Nephron (organoid): ENCODE measurements around the gene GGT1.

Experiments
- H3K27ac Mint-ChIP-seq, 3 experiments: 2 replicates each; pipeline ENCODE4 v1.8.0; 2020; ENCODE audit warnings: mixed read lengths in 3 of 3, mild to moderate bottlenecking in 2 of 3, moderate library complexity in 1 of 3
- H3K27me3 Mint-ChIP-seq: 2 replicates; pipeline ENCODE4 v1.8.0; 2021; ENCODE audit warnings: low read depth, mild to moderate bottlenecking, moderate library complexity, mixed read lengths
- H3K36me3 Mint-ChIP-seq: 2 replicates; pipeline ENCODE4 v1.8.0; 2020; ENCODE audit warnings: low read depth, mixed read lengths
- H3K4me1 Mint-ChIP-seq: 2 replicates; pipeline ENCODE4 v1.8.0; 2020; ENCODE audit warnings: mixed read lengths
- H3K4me3 Mint-ChIP-seq, 3 experiments: 2 replicates each; pipeline ENCODE4 v1.8.0; 2020; ENCODE audit warnings: mild to moderate bottlenecking in 3 of 3, mixed read lengths in 3 of 3, moderate library complexity in 2 of 3
- H3K9me3 Mint-ChIP-seq: 2 replicates; pipeline ENCODE4 v1.8.0; 2020; ENCODE audit warnings: mixed read lengths
- CTCF ChIP-seq, 3 experiments: fragments of 200-600 bp; sonication (generic); IDR thresholded peaks; one replicate each; pipeline ENCODE4 v1.5.0; 2021; ENCODE audit warnings: antibody characterized with exemption in 3 of 3; ENCODE audit not compliant: unreplicated experiment in 3 of 3

The GGT1 gene

GRCh38 chr22:24563246-24563645 is 39.7 kb upstream of the GGT1 start:
- Mint-ChIP-seq H3K4me1 (peaks cover 26% of the 10 kb centered on the region), H3K9me3 (no peaks in the 10 kb centered on the region), H3K27me3 (no peaks in the 10 kb centered on the region), H3K27ac (no peak overlapping the region), H3K36me3 (peaks cover 37% of the 10 kb centered on the region), H3K4me3 (no peak overlapping the region)
- no peak for TF ChIP-seq CTCF (IDR thresholded peaks at IDR 0.05; ENCODE audit: unreplicated experiment in 3 of 3)

GRCh38 chr22:24564376-24565058 is 38.5 kb upstream of the GGT1 start:
- Mint-ChIP-seq H3K4me3 (no peak overlapping the region), H3K27ac (peak overlapping the region in 2 of 3 experiments; percentile 54 to 61), H3K27me3 (no peaks in the 10 kb centered on the region), H3K9me3 (no peaks in the 10 kb centered on the region), H3K4me1 (peaks cover 25% of the 10 kb centered on the region), H3K36me3 (peaks cover 38% of the 10 kb centered on the region)
- TF ChIP-seq CTCF (IDR thresholded peaks at IDR 0.05; ENCODE audit: unreplicated experiment in 3 of 3): no peak

GRCh38 chr22:24565077-24565476 is 37.9 kb upstream of the GGT1 start:
- no peak overlapping the region for H3K4me3 Mint-ChIP-seq
- no peaks in the 10 kb centered on the region for H3K9me3 Mint-ChIP-seq
- peak overlapping the region in 1 of 3 experiments; percentile 22 for H3K27ac Mint-ChIP-seq
- peaks cover 38% of the 10 kb centered on the region for H3K36me3 Mint-ChIP-seq
- H3K27me3 Mint-ChIP-seq: no peaks in the 10 kb centered on the region
- H3K4me1 Mint-ChIP-seq: peaks cover 22% of the 10 kb centered on the region
- no peak for TF ChIP-seq CTCF (IDR thresholded peaks at IDR 0.05; ENCODE audit: unreplicated experiment in 3 of 3)

GRCh38 chr22:24566899-24567511 is 36.0 kb upstream of the GGT1 start:
- Mint-ChIP-seq H3K27ac (peak overlapping the region; percentile 6 to 59 (median 45)), H3K4me3 (no peak overlapping the region), H3K36me3 (peaks cover 46% of the 10 kb centered on the region), H3K4me1 (peaks cover 22% of the 10 kb centered on the region), H3K9me3 (no peaks in the 10 kb centered on the region), H3K27me3 (no peaks in the 10 kb centered on the region)
- TF ChIP-seq CTCF (IDR thresholded peaks at IDR 0.05; ENCODE audit: unreplicated experiment in 3 of 3): no peak

GRCh38 chr22:24567668-24568067 is 35.3 kb upstream of the GGT1 start:
- Mint-ChIP-seq H3K9me3 (no peaks in the 10 kb centered on the region), H3K4me1 (peaks cover 19% of the 10 kb centered on the region)

More at GRCh38 chr22:24567668-24568067, 35.3 kb upstream of the GGT1 start:
- no peaks in the 10 kb centered on the region for H3K27me3 Mint-ChIP-seq
- no peak overlapping the region for H3K27ac Mint-ChIP-seq
- peaks cover 50% of the 10 kb centered on the region for H3K36me3 Mint-ChIP-seq
- no peak overlapping the region for H3K4me3 Mint-ChIP-seq
- TF ChIP-seq CTCF (IDR thresholded peaks at IDR 0.05; ENCODE audit: unreplicated experiment in 3 of 3): no peak
